Sigmoid colon (tissue), 7 donors: ENCODE results near the gene RNF17. TPM values are rescaled to one million over a fixed set of nuclear protein-coding genes. Genes with fewer than 3 reads are reported as not detected.

Source experiments
- DNase-seq: peaks from one replicate; pipeline ENCODE4 v3.0.0-alpha.2; 2019
- H3K27ac ChIP-seq, 4 donors: fragments of 200-600 bp; sonication (generic); one replicate each; pipeline ENCODE4 v1.5.1; 2016 to 2019; ENCODE audit warnings: mild to moderate bottlenecking in 1 of 4
- H3K27me3 ChIP-seq, 3 donors: fragments of 200-600 bp; sonication (generic); one replicate each; pipeline ENCODE4 v1.5.1; 2019; ENCODE audit warnings: mild to moderate bottlenecking in 1 of 3
- H3K36me3 ChIP-seq, 4 donors: fragments of 200-600 bp; sonication (generic); one replicate each; pipeline ENCODE4 v1.5.1; 2016 to 2019
- H3K4me1 ChIP-seq, 4 donors: fragments of 200-600 bp; sonication (generic); one replicate each; pipeline ENCODE4 v1.5.1; 2017 to 2019
- H3K4me3 ChIP-seq, 4 donors: fragments of 200-600 bp; sonication (generic); one replicate each; pipeline ENCODE4 v1.5.1; 2017 to 2019; ENCODE audit warnings: mild to moderate bottlenecking in 2 of 4, moderate library complexity in 1 of 4
- H3K9me3 ChIP-seq, 4 donors: fragments of 200-600 bp in 3 of 4; sonication (generic) in 3 of 4; one replicate each; pipeline versions ENCODE4 v1.5.1 to v1.6.1; 2013 to 2019
- EP300 ChIP-seq, 4 donors: sonication (generic); formaldehyde crosslinking; IDR thresholded peaks; one replicate each; pipeline ENCODE4 v1.6.1; 2017; ENCODE audit warnings: antibody characterized with exemption in 4 of 4
- POLR2A ChIP-seq, 2 donors: fragments of 450-650 bp; IDR thresholded peaks; one replicate each; pipeline ENCODE4 v1.6.1; 2016; ENCODE audit warnings: antibody characterized with exemption in 2 of 2, mild to moderate bottlenecking in 2 of 2, moderate library complexity in 2 of 2
- POLR2AphosphoS5 ChIP-seq, 4 donors: sonication (generic); formaldehyde crosslinking; IDR thresholded peaks; one replicate each; pipeline ENCODE4 v1.6.1; 2017; ENCODE audit warnings: antibody characterized with exemption in 4 of 4
- WGBS, 2 donors: extraction: QIAGEN DNeasy Blood & Tissue Kit; methylation state at CpG; one replicate each; pipeline ENCODE4 v1.1.7; 2013; 5-methylcytosine and 5-hydroxymethylcytosine counted together
- intact Hi-C: fragments of 100-400 bp; cut with DNase I; formaldehyde crosslinking; loops from one replicate; pipeline ENCODE4 v1.15.1; 2023
- polyA plus RNA-seq, 3 donors: library from polyadenylated mRNA; stranded (reverse); fragments of 200-250 nt; gene quantifications; one replicate each; pipeline ENCODE4 v1.2.3, GENCODE V29; 2013
- total RNA-seq, 4 donors: library from RNA; depleted of rRNA; stranded (reverse); fragments of >200 nt; gene quantifications; one replicate each; pipeline ENCODE4 v1.1.0, GENCODE V29; 2016
- TF ChIP-seq, protein P1 (sequence below), 4 experiments: fragments of 450-650 bp in 3 of 4; fragments of 200-600 bp in 1 of 4; IDR thresholded peaks; one replicate each; pipeline ENCODE4 v1.5.1; 2016 to 2019; ENCODE audit warnings: antibody characterized with exemption in 4 of 4, mild to moderate bottlenecking in 3 of 4, moderate library complexity in 2 of 4
- donor health status: healthy with polysubstance abuse.
- donor health status: Bipolar disorder and iron deficiency.
- donor health status: healthy.

Gene RNF17
- total and polyA plus RNA-seq, 7 donors = 0.16 to 1.4 (median 0.55) TPM; not detected in 4

DNA sequence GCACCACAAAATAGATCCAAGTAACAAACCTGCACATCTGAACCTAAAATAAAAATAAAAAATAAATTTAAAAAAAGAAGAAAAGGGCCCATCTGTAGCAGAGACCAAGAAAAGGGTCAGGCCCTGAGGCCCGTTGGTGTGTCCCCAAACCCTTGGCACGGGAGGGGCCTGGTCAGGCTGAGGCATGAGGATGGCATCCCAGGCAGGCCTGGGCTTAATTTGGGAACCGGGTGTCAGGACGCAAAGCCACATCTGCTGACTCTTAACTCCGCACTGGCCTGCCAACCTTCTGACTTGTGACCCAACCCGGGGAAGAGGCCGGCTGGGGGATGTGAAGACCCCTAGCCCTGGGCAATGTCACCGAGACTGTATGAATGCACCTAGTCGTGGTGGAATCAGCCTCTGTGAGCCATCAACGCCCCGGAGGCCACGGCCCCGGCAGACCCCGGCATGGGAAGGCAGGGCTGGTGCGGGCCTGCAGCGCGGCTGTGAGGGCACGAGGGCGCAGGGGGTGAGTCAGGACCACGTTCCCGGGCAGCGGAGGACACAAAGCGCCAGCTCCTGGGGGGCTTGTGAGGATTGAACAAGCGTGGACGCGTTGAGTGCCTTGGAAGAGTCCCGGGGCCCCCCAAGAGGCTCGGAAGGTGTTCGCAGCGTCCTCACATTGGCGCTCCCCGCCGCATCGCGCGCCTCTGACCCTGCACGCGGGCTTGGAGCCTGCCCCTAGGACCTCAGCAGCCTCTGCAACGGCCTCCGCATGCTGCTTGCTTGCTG lies 45.6 kb upstream of the RNF17 start:
- intact Hi-C loops = no loop called here
- TF ChIP-seq POLR2A (IDR thresholded peaks at IDR 0.05) = no peak
- no peak for TF ChIP-seq POLR2AphosphoS5 (IDR thresholded peaks at IDR 0.05)
- TF ChIP-seq EP300 (IDR thresholded peaks at IDR 0.05) = no peak
- TF ChIP-seq, protein P1, sequence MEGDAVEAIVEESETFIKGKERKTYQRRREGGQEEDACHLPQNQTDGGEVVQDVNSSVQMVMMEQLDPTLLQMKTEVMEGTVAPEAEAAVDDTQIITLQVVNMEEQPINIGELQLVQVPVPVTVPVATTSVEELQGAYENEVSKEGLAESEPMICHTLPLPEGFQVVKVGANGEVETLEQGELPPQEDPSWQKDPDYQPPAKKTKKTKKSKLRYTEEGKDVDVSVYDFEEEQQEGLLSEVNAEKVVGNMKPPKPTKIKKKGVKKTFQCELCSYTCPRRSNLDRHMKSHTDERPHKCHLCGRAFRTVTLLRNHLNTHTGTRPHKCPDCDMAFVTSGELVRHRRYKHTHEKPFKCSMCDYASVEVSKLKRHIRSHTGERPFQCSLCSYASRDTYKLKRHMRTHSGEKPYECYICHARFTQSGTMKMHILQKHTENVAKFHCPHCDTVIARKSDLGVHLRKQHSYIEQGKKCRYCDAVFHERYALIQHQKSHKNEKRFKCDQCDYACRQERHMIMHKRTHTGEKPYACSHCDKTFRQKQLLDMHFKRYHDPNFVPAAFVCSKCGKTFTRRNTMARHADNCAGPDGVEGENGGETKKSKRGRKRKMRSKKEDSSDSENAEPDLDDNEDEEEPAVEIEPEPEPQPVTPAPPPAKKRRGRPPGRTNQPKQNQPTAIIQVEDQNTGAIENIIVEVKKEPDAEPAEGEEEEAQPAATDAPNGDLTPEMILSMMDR (IDR thresholded peaks at IDR 0.05) = no peak
- no peak for DNase-seq
- Histone ChIP-seq H3K9me3 (no peaks in the 10 kb centered on the region), H3K36me3 (no peaks in the 10 kb centered on the region), H3K27ac (no peak overlapping the region), H3K27me3 (no peaks in the 10 kb centered on the region), H3K4me3 (no peak overlapping the region), H3K4me1 (no peaks in the 10 kb centered on the region)
- 90 to 93% methylated on average over 40 of the region's 40 CpGs for WGBS, 2 donors

DNA sequence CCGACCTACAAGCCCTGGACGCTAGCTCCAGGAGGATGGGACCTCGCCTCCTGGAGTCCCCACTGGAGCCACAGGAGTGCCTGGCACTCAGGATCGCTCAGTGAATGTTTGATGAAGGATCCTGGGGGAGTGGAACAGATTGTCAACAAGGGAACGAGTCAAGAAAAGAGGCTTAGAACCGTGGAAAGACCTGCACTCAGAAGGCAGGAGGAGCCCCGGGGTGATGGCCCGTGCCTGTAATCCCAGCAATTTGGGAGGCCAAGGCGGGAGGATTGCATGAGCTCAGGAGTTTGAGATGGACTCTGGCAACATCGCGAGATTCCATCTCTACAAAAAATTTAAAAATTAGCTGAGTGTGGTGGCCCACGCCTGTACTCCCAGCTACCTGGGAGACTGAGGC lies 44.8 kb upstream of the RNF17 start:
- intact Hi-C loops = no loop called here

DNA sequence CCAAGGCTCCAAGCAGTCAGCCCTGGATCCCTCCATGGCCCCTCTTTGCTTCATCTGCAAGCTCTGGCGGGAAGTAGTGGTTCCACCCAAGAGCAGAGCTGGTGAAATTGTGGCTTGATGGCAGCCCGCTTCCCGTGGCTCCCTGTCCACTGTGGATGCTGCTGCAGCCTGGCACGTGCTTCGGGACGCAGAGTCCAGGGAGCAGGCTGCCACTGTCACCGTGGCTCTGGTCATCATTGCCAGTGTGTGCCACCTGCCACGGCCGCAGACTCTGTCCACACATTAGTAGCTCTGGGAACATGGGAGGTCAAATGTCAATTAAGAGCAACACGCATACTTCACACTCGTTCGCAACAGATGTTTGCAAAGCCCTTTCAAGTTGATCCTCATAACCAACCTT lies 40.8 kb upstream of the RNF17 start:
- Histone ChIP-seq H3K9me3 (no peaks in the 10 kb centered on the region), H3K4me1 (no peaks in the 10 kb centered on the region), H3K36me3 (no peaks in the 10 kb centered on the region), H3K4me3 (no peak overlapping the region), H3K27ac (no peak overlapping the region), H3K27me3 (no peaks in the 10 kb centered on the region)
- WGBS, 2 donors = 76 to 87% methylated on average over 12 of the region's 12 CpGs
- TF ChIP-seq POLR2A (IDR thresholded peaks at IDR 0.05) (no peak), POLR2AphosphoS5 (IDR thresholded peaks at IDR 0.05) (no peak), EP300 (IDR thresholded peaks at IDR 0.05) (no peak)
- TF ChIP-seq, protein P1 (IDR thresholded peaks at IDR 0.05) = no peak
- intact Hi-C loops = no loop called here
- no peak for DNase-seq

More for the DNA sequence above, 44.8 kb upstream of the RNF17 start:
- H3K36me3 ChIP-seq = no peaks in the 10 kb centered on the region
- H3K27me3 ChIP-seq = no peaks in the 10 kb centered on the region
- WGBS, 2 donors = 84 to 89% methylated on average over 12 of the region's 12 CpGs
- no peaks in the 10 kb centered on the region for H3K4me1 ChIP-seq
- H3K9me3 ChIP-seq = no peaks in the 10 kb centered on the region
- no peak for TF ChIP-seq EP300 (IDR thresholded peaks at IDR 0.05)
- TF ChIP-seq POLR2AphosphoS5 (IDR thresholded peaks at IDR 0.05) = no peak
- TF ChIP-seq POLR2A (IDR thresholded peaks at IDR 0.05) = no peak
- TF ChIP-seq, protein P1 (IDR thresholded peaks at IDR 0.05) = no peak
- H3K4me3 ChIP-seq = no peak overlapping the region
- H3K27ac ChIP-seq = no peak overlapping the region
- no peak for DNase-seq

DNA sequence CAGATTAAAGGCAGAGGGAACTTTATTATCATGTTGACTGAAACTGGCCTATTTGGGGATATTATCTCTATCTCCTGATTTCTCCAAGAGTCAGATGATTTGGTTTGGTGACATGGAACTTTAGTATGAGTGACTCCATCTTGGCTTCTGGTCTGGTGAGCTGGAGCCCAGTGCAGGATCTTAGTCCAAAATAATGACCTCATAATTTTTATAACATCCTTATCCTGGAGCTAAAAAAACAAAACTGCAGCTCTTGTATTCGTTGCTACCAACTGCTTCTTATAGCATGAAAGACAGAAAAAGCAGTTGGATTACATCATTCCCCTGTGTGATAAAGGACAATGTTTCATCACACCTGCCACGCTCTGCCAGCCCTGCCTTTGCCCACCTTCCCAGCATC lies 39.3 kb upstream of the RNF17 start:
- no peak for DNase-seq
- TF ChIP-seq, protein P1 (IDR thresholded peaks at IDR 0.05) = no peak
- TF ChIP-seq POLR2AphosphoS5 (IDR thresholded peaks at IDR 0.05) (no peak), POLR2A (IDR thresholded peaks at IDR 0.05) (no peak), EP300 (IDR thresholded peaks at IDR 0.05) (no peak)
- Histone ChIP-seq H3K27me3 (no peaks in the 10 kb centered on the region), H3K9me3 (no peaks in the 10 kb centered on the region), H3K36me3 (no peaks in the 10 kb centered on the region), H3K4me1 (no peaks in the 10 kb centered on the region), H3K4me3 (no peak overlapping the region), H3K27ac (no peak overlapping the region)
- intact Hi-C loops = no loop called here
- 17 to 55% methylated on average over 2 of the region's 2 CpGs for WGBS, 2 donors
